HFF-Myc (cell line): ENCODE results near the gene RAPGEF5.

ENCODE experiments used
- DNase-seq: peaks from one replicate; pipeline ENCODE4 v3.0.0-alpha.2; 2011; ENCODE audit warnings: low read depth; ENCODE audit errors: extremely low read depth
- H3K4me3 ChIP-seq: replicated peaks from 2 replicates; pipeline ENCODE4 v1.5.1; 2011; ENCODE audit warnings: low read depth, mild to moderate bottlenecking, control low read depth, low read length
- CTCF ChIP-seq: IDR thresholded peaks from 2 replicates; pipeline ENCODE4 v1.5.1; 2012; ENCODE audit warnings: mild to moderate bottlenecking, low read depth, low read length, control low read depth; ENCODE audit errors: missing control alignments

The RAPGEF5 gene

DNA sequence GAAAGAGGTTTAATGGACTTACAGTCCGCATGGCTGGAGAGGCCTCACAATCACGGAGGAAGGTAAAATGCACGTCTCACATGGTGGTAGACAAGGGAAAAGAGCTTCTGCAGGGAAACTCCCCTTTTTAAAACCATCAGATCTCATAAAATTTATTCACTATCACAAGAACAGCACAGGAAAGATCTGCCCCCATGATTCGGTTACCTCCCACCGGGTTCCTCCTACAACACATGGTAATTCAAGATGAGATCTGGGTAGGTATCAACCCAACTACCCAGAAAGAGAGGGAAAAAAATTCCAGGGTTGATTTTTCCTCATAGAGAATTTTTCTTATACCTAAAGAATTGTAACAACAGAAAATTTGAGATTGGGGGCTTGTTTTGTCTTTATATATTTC is 13.9 kb downstream of the RAPGEF5 start:
- H3K4me3 ChIP-seq: no peak overlapping the region
- DNase-seq: no peak
- TF ChIP-seq CTCF: no peak

GRCh38 chr7:22339725-22340390 is 17.1 kb downstream of the RAPGEF5 start:
- no peak overlapping the region for H3K4me3 ChIP-seq
- no peak for TF ChIP-seq CTCF
- no peak for DNase-seq

- no peak for DNase-seq
- no peak overlapping the region for H3K4me3 ChIP-seq
- no peak for TF ChIP-seq CTCF
These were observed 18.1 kb downstream of the RAPGEF5 start for GRCh38 chr7:22338877-22339276.

- no peak overlapping the region for H3K4me3 ChIP-seq
- TF ChIP-seq CTCF: no peak
- no peak for DNase-seq
These were observed 18.5 kb downstream of the RAPGEF5 start for GRCh38 chr7:22338411-22338810.

DNA sequence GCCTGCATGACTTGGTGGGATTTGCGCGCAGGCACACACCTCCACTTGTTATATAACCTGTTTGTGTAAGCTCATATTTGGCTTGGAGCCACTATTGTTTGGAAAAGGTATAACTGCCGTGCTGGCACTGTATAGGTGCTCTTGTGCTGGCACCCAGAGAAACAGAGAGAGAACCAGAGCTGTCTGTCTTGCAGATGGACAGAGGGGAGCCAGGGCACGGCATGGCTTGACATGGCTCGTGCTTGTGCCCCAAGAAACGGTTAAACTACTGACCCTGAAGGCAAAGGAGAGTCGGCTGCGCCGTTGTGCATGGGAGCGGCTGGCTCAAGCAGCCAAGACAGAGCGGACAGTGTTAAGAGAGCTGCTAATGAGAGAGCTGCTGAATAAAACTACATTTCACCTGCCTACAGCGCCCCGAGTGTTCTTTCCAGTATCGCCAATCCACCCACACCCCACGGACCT is 23.2 kb downstream of the RAPGEF5 start:
- no peak overlapping the region for H3K4me3 ChIP-seq
- TF ChIP-seq CTCF: no peak
- no peak for DNase-seq

- TF ChIP-seq CTCF: no peak
- DNase-seq: no peak
- no peak overlapping the region for H3K4me3 ChIP-seq
These were observed 24.5 kb downstream of the RAPGEF5 start for GRCh38 chr7:22332461-22332870.

GRCh38 chr7:22331704-22332103 is 25.2 kb downstream of the RAPGEF5 start:
- no peak overlapping the region for H3K4me3 ChIP-seq
- TF ChIP-seq CTCF: no peak
- no peak for DNase-seq
